ENCODE measurements around the gene CSTA.

Gene CSTA

GRCh38 chr3:122382888-122383666 lies 58.0 kb downstream of the CSTA start, which contains the start of gene MIX23:
Gene MIX23 (minus strand): TSS chr3:122383231. CDS start chr3:122383224, 7 bp downstream.
- DNase-seq (ENCODE audit: low spot score) = peak; percentile 87

GRCh38 chr3:122383771-122384697 lies 59.0 kb downstream of the CSTA start, which contains the start of gene FAM162A:
Gene FAM162A (plus strand): TSS chr3:122384182. CDS start chr3:122384266, 84 bp downstream.
- DNase-seq (ENCODE audit: low spot score) = peak; percentile 95

- DNase-seq (ENCODE audit: low spot score) = no peak
Measured at GRCh38 chr3:122387709-122388108, 62.7 kb downstream of the CSTA start.

- DNase-seq (ENCODE audit: low spot score) = no peak
Measured at GRCh38 chr3:122389197-122389596, 64.1 kb downstream of the CSTA start.

- no peak for DNase-seq (ENCODE audit: low spot score)
Measured at GRCh38 chr3:122389892-122390291, 64.8 kb downstream of the CSTA start.

GRCh38 chr3:122390665-122391064 lies 65.6 kb downstream of the CSTA start:
- no peak for DNase-seq (ENCODE audit: low spot score)

Data from iPS-NIHi11 (cell line).